GM10266 (cell line): ENCODE results near the gene SIGLEC11.
"Not testable (repeated sequence)": the region's sequence is repeated elsewhere in the genome, so short reads cannot be mapped to it uniquely, and the experiment has no call there.

Experiments used
- DNase-seq: peaks from one replicate; pipeline ENCODE4 v3.0.0; 2012; ENCODE audit errors: extremely low spot score
- CTCF ChIP-seq: IDR thresholded peaks from 2 replicates; pipeline ENCODE4 v1.5.1; 2012; ENCODE audit warnings: mild to moderate bottlenecking, low read depth; ENCODE audit not compliant: control insufficient read depth, insufficient read depth; ENCODE audit errors: missing control alignments

The SIGLEC11 gene

DNA sequence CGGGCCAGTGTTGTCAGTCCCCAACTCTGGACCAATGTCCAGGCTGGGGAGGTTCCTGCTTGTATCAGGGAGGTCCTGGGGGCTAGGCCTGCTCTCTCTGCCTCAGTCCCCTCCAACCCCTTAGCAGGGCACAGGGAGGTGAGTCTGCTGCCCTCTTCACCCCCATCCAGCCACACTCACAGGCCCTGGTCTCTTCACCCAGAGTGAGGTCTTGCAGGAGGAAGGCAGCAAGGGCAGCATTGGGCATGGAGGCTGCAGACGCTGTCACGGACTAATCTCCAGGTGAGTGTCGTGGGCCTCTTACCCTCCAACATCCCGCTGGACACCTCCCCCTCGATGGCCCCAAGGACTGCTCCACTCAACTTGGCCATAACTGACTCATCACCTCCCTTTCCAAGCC is 11.9 kb upstream of the SIGLEC11 start:
- no peak for DNase-seq
- TF ChIP-seq CTCF: no peak

DNA sequence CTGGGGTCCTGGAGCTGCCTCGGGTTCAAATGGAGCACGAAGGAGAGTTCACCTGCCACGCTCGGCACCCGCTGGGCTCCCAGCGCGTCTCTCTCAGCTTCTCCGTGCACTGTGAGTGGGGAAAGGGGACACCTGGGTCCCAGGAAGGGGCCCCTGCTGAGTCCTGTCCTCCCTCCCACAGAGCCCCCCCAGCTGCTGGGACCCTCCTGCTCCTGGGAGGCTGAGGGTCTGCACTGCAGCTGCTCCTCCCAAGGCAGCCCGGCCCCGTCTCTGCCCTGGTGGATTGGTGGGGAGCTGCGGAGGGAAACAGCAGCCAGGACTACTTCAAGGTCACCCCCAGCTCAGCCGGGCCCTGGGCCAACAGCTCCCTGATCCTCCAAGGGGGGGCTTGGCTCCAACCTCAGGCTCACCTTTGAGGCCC is 11.0 kb upstream of the SIGLEC11 start:
- no peak for TF ChIP-seq CTCF

GRCh38 chr19:49969355-49969754 is 8.4 kb upstream of the SIGLEC11 start:
- not testable (repeated sequence) for DNase-seq

More for the DNA sequence above, 11.0 kb upstream of the SIGLEC11 start:
- no peak for DNase-seq

DNA sequence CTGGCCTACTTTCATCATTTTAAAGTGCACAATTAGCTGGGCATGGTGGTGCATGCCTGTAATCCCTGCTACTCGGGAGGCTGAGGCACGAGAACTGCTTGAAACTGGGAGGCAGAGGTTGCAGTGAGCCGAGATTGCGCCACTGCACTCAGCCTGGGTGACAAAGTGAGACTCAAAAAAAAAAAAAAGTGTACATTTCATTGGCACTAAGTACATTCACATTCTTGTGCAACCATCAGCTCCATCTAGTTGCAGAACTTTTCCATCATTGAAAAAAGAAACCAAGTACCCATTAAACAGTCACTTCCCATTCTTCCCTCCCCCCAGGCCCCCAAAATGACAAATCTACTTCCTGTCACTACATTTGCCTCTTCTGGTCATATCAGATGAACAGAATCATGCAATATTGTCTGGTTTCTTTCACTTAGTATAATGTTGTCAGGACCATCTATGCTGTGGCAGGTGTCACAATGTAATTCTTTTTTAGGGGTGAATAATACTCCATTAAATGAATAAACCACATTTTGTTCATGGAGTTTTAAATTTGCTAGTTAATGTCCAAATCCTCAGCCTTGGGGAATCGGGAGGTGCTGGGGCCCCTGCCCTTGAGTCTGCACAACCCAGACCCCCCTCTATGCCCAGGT is 7.4 kb upstream of the SIGLEC11 start:
- TF ChIP-seq CTCF: no peak
- no peak for DNase-seq

GRCh38 chr19:49959892-49960291 is 1.1 kb downstream of the SIGLEC11 start:
- not testable (repeated sequence) for DNase-seq

DNA sequence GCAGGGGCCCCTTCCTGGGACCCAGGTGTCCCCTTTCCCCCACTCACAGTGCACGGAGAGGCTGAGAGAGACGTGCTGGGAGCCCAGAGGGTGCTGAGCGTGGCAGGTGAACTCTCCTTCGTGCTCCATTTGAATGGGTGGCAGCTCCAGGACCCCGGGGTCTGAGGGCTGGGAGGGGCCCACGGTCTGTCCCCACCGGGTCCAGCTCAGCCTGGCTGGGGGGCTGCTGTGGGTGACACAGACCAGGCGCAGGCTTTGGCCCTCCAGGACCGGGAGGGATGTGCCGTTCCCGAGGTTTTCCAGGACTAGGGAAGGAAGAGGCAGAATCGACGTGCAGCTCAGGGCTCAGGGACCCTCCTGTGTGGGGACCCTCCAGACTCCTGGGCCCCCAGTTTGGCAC is 2.4 kb downstream of the SIGLEC11 start:
- DNase-seq: not testable (repeated sequence)

GRCh38 chr19:49958144-49958543 is 2.8 kb downstream of the SIGLEC11 start:
- not testable (repeated sequence) for DNase-seq

- DNase-seq: no peak
Measured at GRCh38 chr19:49957262-49957915, 3.6 kb downstream of the SIGLEC11 start.

GRCh38 chr19:49956115-49956495 is 4.9 kb downstream of the SIGLEC11 start:
- no peak for DNase-seq
- TF ChIP-seq CTCF: no peak

More at GRCh38 chr19:49957262-49957915, 3.6 kb downstream of the SIGLEC11 start:
- TF ChIP-seq CTCF: no peak
